LNCAP (cell line): ENCODE measurements around the gene ROPN1.
"Not testable (repeated sequence)": the region's sequence is repeated elsewhere in the genome, so short reads cannot be mapped to it uniquely, and the experiment has no call there.

Source experiments
- CTCF ChIP-seq: fragments of 450-650 bp; IDR thresholded peaks from 2 replicates; pipeline ENCODE4 v1.5.1; 2017; ENCODE audit warnings: mild to moderate bottlenecking

The ROPN1 gene

GRCh38 chr3:123991730-123992588, at the start of gene ROPN1:
TSS of gene ROPN1 (minus strand) at chr3:123992124. CDS start at chr3:123980481, 11,643 bp downstream.
- not testable (repeated sequence) for TF ChIP-seq CTCF

GRCh38 chr3:124041553-124041952, 49.6 kb upstream of the ROPN1 start:
- no peak for TF ChIP-seq CTCF

- no peak for TF ChIP-seq CTCF
Observed at GRCh38 chr3:124037326-124037725, 45.4 kb upstream of the ROPN1 start.

GRCh38 chr3:124035463-124036121, 43.7 kb upstream of the ROPN1 start:
- TF ChIP-seq CTCF = no peak

GRCh38 chr3:124034844-124035152, 42.9 kb upstream of the ROPN1 start:
- TF ChIP-seq CTCF = no peak

GRCh38 chr3:124034016-124034843, 42.3 kb upstream of the ROPN1 start:
- no peak for TF ChIP-seq CTCF

GRCh38 chr3:124033360-124034015, 41.6 kb upstream of the ROPN1 start, which contains the start of gene KALRN:
TSS of gene KALRN (plus strand) at chr3:124033369.
- no peak for TF ChIP-seq CTCF
